ENCODE results near the gene DPEP1.

DPEP1 gene

GRCh38 chr16:89653656-89654295, 40.3 kb downstream of the DPEP1 start:
- no peak overlapping the region for H3K4me3 ChIP-seq (ENCODE audit: low read depth, low read length)
- no peak for DNase-seq (ENCODE audit: low read depth)
- no peak for TF ChIP-seq CTCF (IDR thresholded peaks at IDR 0.05; ENCODE audit: control insufficient read depth, extremely low read depth, insufficient read depth)

- H3K4me3 ChIP-seq (ENCODE audit: low read depth, low read length), result no peak overlapping the region
- no peak for DNase-seq (ENCODE audit: low read depth)
- TF ChIP-seq CTCF (IDR thresholded peaks at IDR 0.05; ENCODE audit: control insufficient read depth, extremely low read depth, insufficient read depth), result no peak
These were observed 41.7 kb downstream of the DPEP1 start for GRCh38 chr16:89655062-89655643.

GRCh38 chr16:89656435-89657121, 43.1 kb downstream of the DPEP1 start:
- TF ChIP-seq CTCF (IDR thresholded peaks at IDR 0.05; ENCODE audit: control insufficient read depth, extremely low read depth, insufficient read depth), result no peak
- H3K4me3 ChIP-seq (ENCODE audit: low read depth, low read length), result peak overlapping the region; percentile 90
- DNase-seq (ENCODE audit: low read depth), result no peak

- DNase-seq (ENCODE audit: low read depth), result peak; percentile 38
- TF ChIP-seq CTCF (IDR thresholded peaks at IDR 0.05; ENCODE audit: control insufficient read depth, extremely low read depth, insufficient read depth), result no peak
- peak within 1 kb of the TSS; percentile 90 for H3K4me3 ChIP-seq (ENCODE audit: low read depth, low read length)
These were observed 44.2 kb downstream of the DPEP1 start, which contains the start of the genes CHMP1A and SPATA33 for GRCh38 chr16:89657442-89658220. CHMP1A (minus strand) TSS chr16:89657708; CDS start chr16:89657588, 120 bp downstream. SPATA33 (plus strand) TSS chr16:89657836; CDS start chr16:89657912, 76 bp downstream.

- H3K4me3 ChIP-seq (ENCODE audit: low read depth, low read length), result peak overlapping the region; percentile 90
- no peak for DNase-seq (ENCODE audit: low read depth)
- no peak for TF ChIP-seq CTCF (IDR thresholded peaks at IDR 0.05; ENCODE audit: control insufficient read depth, extremely low read depth, insufficient read depth)
These were observed 44.9 kb downstream of the DPEP1 start for GRCh38 chr16:89658221-89658879.

GRCh38 chr16:89660146-89660545, 46.7 kb downstream of the DPEP1 start:
- no peak overlapping the region for H3K4me3 ChIP-seq (ENCODE audit: low read depth, low read length)
- DNase-seq (ENCODE audit: low read depth), result no peak
- TF ChIP-seq CTCF (IDR thresholded peaks at IDR 0.05; ENCODE audit: control insufficient read depth, extremely low read depth, insufficient read depth), result no peak

Measured in LNCaP clone FGC (cell line).